HG03135 (cell line): Measurements from ENCODE around the gene CC2D2A.
A peak's percentile ranks its signal among the peaks of the same experiment; 100 is the strongest.

Source experiments
- ATAC-seq: cut with Tn5 transposase; IDR thresholded peaks from one replicate; pipeline ENCODE4 v1.9.1; 2021; ENCODE audit warnings: mild to moderate bottlenecking, moderate library complexity; ENCODE audit not compliant: unreplicated experiment

The CC2D2A gene

DNA sequence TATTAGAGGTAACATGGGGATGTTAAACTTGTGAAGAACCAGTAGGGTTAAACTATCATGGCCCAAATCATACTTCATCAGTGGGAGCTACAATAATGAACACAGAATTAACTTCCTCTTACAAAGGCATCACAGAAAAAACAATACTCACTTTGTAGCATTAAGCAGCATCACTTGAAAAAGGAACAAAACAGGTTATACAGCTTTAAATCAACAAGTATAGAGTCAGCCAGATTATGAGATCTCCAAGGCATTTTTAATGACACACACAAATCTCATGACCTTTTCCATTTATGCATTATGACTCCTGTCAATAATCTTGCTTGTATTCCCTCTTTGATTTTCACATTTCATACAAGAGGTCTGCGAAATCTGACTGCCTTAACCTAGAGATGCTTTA is 167.1 kb downstream of the CC2D2A start:
- ATAC-seq, result no peak

DNA sequence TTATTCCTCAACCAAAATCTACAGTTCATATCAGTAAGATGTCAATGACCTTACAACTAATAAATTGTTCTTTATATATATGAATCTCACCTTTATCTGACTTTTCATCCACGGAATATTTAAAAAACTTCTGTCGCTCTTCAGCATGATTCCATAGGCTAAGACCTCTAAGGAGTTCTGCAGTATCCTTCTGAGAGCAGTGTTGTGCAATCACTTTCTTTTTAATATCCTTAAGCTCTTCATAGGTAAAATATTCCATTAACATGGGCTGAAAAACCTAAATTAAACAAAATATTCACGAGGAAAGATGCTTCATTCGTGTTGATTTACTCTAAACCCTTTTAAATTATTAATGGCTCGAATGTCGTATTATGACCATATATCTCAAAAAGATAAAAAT is 168.7 kb downstream of the CC2D2A start:
- ATAC-seq, result no peak

DNA sequence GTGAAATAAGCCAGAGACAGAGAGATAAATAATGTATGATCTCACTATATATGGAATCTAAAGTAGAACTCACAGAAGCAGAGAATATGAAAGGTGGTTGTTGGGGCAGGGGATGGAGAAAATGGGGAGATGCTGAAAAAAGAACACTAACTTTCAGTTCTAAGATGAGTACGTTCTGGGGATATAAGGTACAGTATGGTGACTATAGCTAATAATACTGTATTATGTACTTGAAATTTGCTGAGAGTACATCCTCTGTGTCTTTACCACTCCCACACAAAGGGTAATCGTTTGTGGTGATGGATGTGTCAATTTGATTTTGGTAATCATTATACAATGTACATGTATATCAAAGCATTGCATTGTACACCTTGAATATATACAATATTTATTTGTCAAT is 178.9 kb downstream of the CC2D2A start:
- no peak for ATAC-seq

DNA sequence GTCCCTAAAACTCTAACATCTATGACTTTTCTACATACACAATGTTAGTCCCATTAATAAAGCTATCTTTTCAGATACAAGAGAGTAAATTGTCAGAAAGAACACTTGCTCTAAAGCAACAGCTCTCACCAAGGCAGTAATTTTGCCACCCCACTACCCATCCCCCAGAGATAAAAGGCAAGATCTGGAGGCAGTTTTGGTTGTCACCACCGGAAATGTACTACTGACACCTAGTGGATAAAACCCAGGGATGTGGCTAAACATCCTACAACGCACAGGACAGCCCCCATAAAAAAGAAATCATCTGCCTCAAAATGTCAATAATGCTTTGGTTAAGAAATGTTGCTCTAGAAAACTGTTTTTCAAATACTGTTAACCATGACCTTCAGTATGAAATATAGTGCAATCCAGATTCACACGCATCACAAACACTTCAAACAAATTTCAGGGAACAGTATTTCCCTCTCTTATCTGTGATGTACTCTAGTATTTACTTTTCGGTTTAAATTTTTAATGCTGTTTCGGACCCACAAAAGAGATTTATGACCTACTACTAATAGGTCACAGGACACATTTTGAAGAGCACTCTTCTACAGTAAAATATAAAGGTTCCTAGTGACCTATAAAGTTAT is 180.3 kb downstream of the CC2D2A start:
- ATAC-seq, result peak; percentile 50
